AG04449 (cell line): Measurements from ENCODE around the gene KANSL1.

Experiments used
- CTCF ChIA-PET: fragments of 350-600 bp; formaldehyde crosslinking; extraction: SDS; loops from one replicate; lab custom pipeline; 2021; ENCODE audit warnings: antibody characterized with exemption; lab: Yijun Ruan, JAX
- POLR2A ChIA-PET: fragments of 400-600, 350-600 bp; formaldehyde crosslinking; extraction: SDS; loops from one replicate; lab custom pipeline; 2020; ENCODE audit warnings: antibody characterized with exemption, inconsistent platforms; lab: Yijun Ruan, JAX
- DNase-seq: peaks from one replicate; pipeline ENCODE4 v3.0.0-alpha.2; 2010; ENCODE audit warnings: low read depth, low spot score
- H3K4me3 ChIP-seq: 2 replicates; pipeline ENCODE4 v1.5.1; 2011; ENCODE audit warnings: low read depth, mild to moderate bottlenecking, control low read depth, low read length
- CTCF ChIP-seq: IDR thresholded peaks from one replicate; pipeline ENCODE4 v1.5.1; 2011; ENCODE audit warnings: mild to moderate bottlenecking, moderate library complexity, low read length, control low read depth, inconsistent platforms; ENCODE audit not compliant: insufficient read depth; ENCODE audit errors: missing control alignments

KANSL1 gene

DNA sequence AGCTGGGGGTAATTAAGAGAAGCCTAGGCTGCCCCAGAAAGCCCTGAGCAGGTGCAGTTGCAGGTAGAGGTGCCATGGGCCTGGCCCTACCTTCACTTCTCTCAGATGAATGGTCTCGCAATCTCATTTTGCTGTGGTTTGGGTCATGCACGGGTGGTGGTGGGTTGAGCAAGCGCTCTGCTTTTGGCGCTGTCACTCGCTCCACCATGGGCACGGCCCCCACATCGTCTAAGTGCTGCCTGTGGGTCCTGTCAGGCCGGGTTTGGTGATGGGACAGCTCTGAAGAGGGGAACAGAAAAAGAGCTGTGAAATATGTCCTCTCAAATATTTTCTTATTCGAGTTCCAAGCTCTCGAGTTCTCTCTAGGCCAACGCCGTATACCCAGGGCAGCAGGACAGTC lies 154.3 kb downstream of the KANSL1 start:
- DNase-seq: no peak
- POLR2A ChIA-PET: no interaction called here
- TF ChIP-seq CTCF: no peak
- H3K4me3 ChIP-seq: no peak overlapping the region
- CTCF ChIA-PET: interaction anchor here (1.4 to 12.2 kb wide), 7 partner anchors 10 to 154 kb away, joined by 3 to 131 read pairs (median 6); partner anchors contain the start of gene KANSL1

GRCh38 chr17:46038414-46038813 lies 154.8 kb downstream of the KANSL1 start:
- no peak for TF ChIP-seq CTCF
- no peak for DNase-seq
- H3K4me3 ChIP-seq: no peak overlapping the region
- CTCF ChIA-PET: interaction anchor here (1.6 to 12.2 kb wide), 5 partner anchors 10 to 154 kb away, joined by 4 to 131 read pairs (median 9); partner anchors contain the start of gene KANSL1
- POLR2A ChIA-PET: no interaction called here

- ChIA-PET POLR2A (no interaction called here), CTCF (interaction anchor here (0.6 to 12.2 kb wide), 5 partner anchors 9 to 155 kb away, joined by 3 to 131 read pairs (median 6); partner anchors contain the start of gene KANSL1)
- DNase-seq: no peak
- TF ChIP-seq CTCF: no peak
- H3K4me3 ChIP-seq: no peak overlapping the region
These were observed 155.4 kb downstream of the KANSL1 start for GRCh38 chr17:46037722-46038255.

- ChIA-PET CTCF (interaction anchor here (1.5 to 12.2 kb wide), 3 partner anchors 9 to 34 kb away, joined by 5 to 131 read pairs (median 62); no protein-coding TSS in a partner anchor), POLR2A (no interaction called here)
- no peak overlapping the region for H3K4me3 ChIP-seq
- DNase-seq: no peak
- TF ChIP-seq CTCF: no peak
These were observed 156.7 kb downstream of the KANSL1 start for GRCh38 chr17:46036491-46036890.

GRCh38 chr17:46035112-46035818 lies 158.0 kb downstream of the KANSL1 start:
- CTCF ChIA-PET: interaction anchor here (3.6 to 7.1 kb wide), 2 partner anchors 10 to 158 kb away, joined by 24 to 62 read pairs; partner anchors contain the start of gene KANSL1
- POLR2A ChIA-PET: no interaction called here
- DNase-seq: no peak
- no peak overlapping the region for H3K4me3 ChIP-seq
- TF ChIP-seq CTCF: no peak

DNA sequence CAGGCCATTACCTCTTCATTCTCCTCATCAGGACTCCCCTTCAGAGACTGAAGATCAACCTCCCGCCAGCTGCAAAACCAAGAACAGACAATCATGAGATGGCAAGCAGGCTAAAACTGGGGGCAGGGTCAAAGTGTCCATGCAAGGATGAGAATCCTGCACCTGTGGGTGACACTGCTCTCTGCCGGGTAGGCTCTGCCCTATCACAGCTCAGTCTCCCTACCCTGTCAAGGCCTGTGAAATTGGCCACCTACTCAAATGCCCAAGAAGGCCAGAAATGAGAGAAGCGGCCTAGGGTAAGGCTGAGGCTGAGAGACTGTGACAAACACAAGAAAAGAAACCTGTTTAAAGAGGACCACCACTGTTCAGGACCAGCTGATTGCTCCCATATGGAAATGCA lies 159.8 kb downstream of the KANSL1 start:
- DNase-seq: no peak
- H3K4me3 ChIP-seq: no peak overlapping the region
- ChIA-PET CTCF (interaction anchor here (0.8 to 7.1 kb wide), 7 partner anchors 12 to 180 kb away, joined by 3 to 62 read pairs (median 3); partner anchors contain the start of gene KANSL1), POLR2A (no interaction called here)
- no peak for TF ChIP-seq CTCF
